SH-SY5Y (cell line): ENCODE results near the gene RASSF6.

ENCODE experiments used
- GATA2 ChIP-seq: IDR thresholded peaks from 2 replicates; pipeline ENCODE4 v1.6.1; 2011; ENCODE audit warnings: mild to moderate bottlenecking, low read depth, low read length
- GATA3 ChIP-seq: IDR thresholded peaks from 2 replicates; pipeline ENCODE4 v1.6.1; 2011; ENCODE audit warnings: low read depth, mild to moderate bottlenecking, low read length, moderate library complexity

GRCh38 chr4:73528171-73528570 is 92.1 kb downstream of the RASSF6 start:
- TF ChIP-seq GATA2 (no peak), GATA3 (no peak)
